Ishikawa (cell line): Measurements from ENCODE around the gene STX10.

Source experiments
- CEBPB ChIP-seq: IDR thresholded peaks from 2 replicates; pipeline ENCODE4 v1.6.1; 2012
- CREB1 ChIP-seq: IDR thresholded peaks from 2 replicates; pipeline ENCODE4 v1.6.1; 2012; ENCODE audit warnings: low read depth
- EP300 ChIP-seq: IDR thresholded peaks from 2 replicates; pipeline ENCODE4 v1.6.1; 2012; ENCODE audit warnings: borderline replicate concordance
- NFIC ChIP-seq: IDR thresholded peaks from 2 replicates; pipeline ENCODE4 v1.6.1; 2012
- RAD21 ChIP-seq: IDR thresholded peaks from 2 replicates; pipeline ENCODE4 v1.6.1; 2012; ENCODE audit warnings: low read depth
- YY1 ChIP-seq: IDR thresholded peaks from 2 replicates; pipeline ENCODE4 v1.6.1; 2012; ENCODE audit warnings: low read depth
- TF ChIP-seq, protein P1 (sequence below): IDR thresholded peaks from 2 replicates; pipeline ENCODE4 v1.6.1; 2012; ENCODE audit warnings: low read depth, mild to moderate bottlenecking
- TF ChIP-seq, protein P2 (sequence below): IDR thresholded peaks from 2 replicates; pipeline ENCODE4 v1.6.1; 2012
- TF ChIP-seq, protein P3 (sequence below): IDR thresholded peaks from 2 replicates; pipeline ENCODE4 v1.6.1; 2012

DNA sequence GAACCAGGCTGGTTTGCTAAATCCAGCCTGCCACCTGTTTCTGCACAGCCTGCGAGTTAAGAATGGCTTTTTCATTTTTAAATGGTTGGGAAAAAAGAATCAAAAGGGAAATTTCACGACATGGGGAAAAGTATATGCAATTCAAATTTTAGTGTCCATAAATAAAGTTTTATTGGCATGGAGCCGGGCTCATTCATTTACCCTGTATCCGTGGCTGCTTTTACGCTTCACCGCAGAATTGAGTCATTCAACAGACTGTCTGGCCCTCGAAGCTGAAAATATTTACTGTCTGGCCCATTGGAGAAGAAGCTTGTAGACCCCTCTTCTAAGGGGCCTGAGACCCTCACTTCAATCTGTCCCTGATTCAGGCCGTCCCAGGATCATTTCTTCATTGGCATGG, 26.2 kb upstream of the STX10 start:
- TF ChIP-seq YY1: no peak
- TF ChIP-seq, protein P1, sequence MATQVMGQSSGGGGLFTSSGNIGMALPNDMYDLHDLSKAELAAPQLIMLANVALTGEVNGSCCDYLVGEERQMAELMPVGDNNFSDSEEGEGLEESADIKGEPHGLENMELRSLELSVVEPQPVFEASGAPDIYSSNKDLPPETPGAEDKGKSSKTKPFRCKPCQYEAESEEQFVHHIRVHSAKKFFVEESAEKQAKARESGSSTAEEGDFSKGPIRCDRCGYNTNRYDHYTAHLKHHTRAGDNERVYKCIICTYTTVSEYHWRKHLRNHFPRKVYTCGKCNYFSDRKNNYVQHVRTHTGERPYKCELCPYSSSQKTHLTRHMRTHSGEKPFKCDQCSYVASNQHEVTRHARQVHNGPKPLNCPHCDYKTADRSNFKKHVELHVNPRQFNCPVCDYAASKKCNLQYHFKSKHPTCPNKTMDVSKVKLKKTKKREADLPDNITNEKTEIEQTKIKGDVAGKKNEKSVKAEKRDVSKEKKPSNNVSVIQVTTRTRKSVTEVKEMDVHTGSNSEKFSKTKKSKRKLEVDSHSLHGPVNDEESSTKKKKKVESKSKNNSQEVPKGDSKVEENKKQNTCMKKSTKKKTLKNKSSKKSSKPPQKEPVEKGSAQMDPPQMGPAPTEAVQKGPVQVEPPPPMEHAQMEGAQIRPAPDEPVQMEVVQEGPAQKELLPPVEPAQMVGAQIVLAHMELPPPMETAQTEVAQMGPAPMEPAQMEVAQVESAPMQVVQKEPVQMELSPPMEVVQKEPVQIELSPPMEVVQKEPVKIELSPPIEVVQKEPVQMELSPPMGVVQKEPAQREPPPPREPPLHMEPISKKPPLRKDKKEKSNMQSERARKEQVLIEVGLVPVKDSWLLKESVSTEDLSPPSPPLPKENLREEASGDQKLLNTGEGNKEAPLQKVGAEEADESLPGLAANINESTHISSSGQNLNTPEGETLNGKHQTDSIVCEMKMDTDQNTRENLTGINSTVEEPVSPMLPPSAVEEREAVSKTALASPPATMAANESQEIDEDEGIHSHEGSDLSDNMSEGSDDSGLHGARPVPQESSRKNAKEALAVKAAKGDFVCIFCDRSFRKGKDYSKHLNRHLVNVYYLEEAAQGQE: no peak
- no peak for TF ChIP-seq RAD21
- TF ChIP-seq NFIC: 0 out of 2 replicates have a peak, but pooled peaks have one; percentile 19
- TF ChIP-seq, protein P2, sequence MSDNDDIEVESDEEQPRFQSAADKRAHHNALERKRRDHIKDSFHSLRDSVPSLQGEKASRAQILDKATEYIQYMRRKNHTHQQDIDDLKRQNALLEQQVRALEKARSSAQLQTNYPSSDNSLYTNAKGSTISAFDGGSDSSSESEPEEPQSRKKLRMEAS: no peak
- TF ChIP-seq CREB1: no peak
- no peak for TF ChIP-seq CEBPB
- no peak for TF ChIP-seq EP300
- TF ChIP-seq, protein P3, sequence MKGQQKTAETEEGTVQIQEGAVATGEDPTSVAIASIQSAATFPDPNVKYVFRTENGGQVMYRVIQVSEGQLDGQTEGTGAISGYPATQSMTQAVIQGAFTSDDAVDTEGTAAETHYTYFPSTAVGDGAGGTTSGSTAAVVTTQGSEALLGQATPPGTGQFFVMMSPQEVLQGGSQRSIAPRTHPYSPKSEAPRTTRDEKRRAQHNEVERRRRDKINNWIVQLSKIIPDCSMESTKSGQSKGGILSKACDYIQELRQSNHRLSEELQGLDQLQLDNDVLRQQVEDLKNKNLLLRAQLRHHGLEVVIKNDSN: no peak
